ENCODE data around the gene C2orf72.
"Not testable (repeated sequence)": the region's sequence is repeated elsewhere in the genome, so short reads cannot be mapped to it uniquely, and the experiment has no call there.

C2orf72 gene

DNA sequence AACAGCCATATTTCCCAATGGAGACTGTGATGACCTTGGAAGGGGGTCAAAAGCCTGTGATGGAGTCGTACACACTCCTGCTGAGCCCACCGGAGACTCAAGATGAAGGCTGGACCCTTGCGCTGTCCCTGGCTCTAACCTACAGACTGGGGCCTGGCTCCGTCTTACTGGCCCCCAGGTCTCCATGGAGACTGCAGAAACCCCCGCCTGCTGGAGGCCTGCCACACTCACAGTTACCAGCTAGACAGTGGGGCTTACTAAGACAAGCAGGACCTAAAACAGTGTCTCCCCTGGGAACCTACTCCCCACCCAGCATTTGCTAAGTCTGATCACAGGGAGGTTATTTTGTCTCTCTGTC, 9.6 kb downstream of the C2orf72 start:
- no peak for DNase-seq (ENCODE audit: low read depth)

DNA sequence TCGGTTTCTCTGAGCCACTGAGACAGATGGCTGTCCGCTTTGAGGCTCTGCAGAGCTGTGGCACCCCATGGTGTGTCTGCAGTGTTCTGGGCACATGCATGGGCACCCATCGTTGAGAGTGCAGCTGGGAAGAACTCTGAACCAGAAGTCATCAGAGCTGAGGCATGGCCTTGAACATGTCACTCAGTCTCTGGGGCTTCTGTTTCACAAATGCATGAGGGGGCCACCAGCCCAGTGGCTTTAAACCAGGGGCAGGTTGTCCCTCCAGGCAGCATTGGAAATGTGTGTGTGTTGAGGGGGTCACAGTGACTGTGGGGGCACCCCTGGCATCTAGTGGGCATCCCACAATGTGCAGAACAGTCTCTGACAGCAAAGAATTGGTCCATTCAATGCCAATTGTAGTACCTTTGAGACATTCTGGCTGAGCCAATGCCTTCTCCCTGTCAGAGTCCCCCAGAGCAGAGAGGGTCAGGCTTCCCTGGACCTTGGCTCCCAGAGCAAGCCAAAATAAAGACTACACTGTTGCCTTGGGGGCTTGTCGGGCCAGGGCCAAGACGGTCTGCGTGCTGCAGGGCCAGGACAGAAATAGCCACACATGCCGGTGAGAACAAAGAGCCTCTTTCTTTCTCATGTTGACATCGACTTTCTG, 10.1 kb downstream of the C2orf72 start:
- no peak for DNase-seq (ENCODE audit: low read depth)

- no peak for DNase-seq (ENCODE audit: low read depth)
These were observed 10.9 kb downstream of the C2orf72 start for GRCh38 chr2:231047923-231048915.

GRCh38 chr2:231049286-231050017, 12.1 kb downstream of the C2orf72 start:
- no peak for DNase-seq (ENCODE audit: low read depth)

DNA sequence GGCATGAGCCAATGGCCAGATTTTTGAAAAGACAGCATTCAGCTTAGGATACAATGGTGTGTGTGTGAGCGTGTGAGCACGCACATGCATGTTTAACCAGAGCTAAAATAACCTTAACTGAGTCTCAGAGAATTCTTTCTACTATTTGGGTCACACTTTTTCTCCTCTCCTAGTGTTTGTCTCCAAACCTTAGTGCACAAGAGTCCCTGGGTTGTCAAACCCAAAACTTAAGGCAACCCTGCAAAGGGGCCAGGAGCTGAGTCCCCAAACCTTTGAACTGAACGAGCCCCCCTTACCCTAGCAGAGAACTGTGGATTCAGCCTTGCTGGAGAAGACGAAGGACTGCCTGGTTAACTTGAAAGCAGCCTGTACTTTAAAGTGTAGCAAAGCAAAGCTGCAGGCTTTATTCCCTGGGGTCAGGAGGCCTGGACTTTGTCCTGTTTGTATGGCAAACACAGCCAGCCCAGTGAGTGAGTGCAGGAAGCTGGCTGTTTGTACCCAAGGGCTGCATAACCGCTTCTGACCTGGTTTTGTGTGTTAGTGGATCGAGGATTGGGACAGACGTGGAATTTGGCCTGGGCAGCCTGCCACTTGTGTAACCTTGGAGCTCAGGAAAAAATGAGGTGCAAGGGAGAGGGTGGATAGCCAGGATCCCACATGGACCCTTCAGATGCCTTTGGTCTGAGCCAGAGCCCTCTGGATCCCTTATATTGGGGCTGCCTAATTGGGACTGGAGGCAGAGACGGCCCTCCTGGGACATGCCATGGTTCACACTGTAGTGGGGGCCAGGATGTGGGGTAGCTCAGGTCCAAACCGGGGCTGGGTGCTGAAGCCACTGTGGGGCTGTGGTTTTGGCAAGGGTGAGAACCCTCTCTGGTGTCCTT, 12.9 kb downstream of the C2orf72 start:
- no peak for DNase-seq (ENCODE audit: low read depth)

GRCh38 chr2:231051116-231051515, 13.8 kb downstream of the C2orf72 start:
- no peak for DNase-seq (ENCODE audit: low read depth)

DNA sequence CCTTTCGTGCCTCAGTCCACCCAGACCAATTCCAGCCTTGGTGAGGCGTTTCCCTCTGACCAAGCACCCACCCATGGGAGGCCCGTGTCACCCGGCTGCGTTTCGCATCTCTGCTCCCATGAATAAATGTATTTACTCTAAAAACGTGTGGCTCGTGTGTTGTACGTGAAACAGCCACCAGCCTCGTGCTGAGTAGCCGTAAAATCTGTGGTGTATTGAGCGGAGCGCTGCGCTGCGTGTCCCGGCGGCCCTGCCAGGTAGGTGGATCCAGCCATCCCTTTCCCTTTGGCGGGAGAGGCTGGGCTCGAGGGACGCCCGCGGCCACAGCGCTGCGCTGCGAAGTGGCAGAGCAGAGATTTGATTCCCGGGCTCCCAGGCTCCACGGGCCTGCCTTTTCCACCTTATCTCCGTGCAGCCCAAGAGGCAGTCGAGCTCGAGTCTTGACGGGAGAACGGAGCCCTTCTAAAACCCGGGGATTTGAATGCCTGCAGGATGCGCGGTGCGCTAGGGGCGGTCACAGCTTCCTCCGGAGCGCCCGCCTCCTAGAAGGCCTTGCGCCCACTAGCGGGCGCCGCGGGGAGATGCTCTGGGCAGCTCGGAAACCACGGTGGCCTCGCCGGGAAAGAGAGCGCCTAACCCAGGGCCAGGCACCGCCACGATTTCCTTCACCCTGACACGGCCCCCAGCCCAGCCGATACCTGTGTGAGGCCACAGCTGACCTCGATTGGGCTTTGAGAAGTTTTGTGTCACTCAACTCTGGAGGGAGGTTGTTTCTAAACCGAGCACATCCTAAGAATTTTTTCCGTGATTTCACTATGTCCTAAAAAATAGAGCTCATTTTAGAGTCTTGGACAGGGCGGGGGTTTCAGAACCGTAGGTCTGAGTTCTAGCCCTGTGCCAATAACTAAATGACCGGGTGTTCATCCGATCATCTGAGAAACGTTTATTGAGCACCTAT, 15.4 kb downstream of the C2orf72 start:
- DNase-seq (ENCODE audit: low read depth): peak; percentile 62

DNA sequence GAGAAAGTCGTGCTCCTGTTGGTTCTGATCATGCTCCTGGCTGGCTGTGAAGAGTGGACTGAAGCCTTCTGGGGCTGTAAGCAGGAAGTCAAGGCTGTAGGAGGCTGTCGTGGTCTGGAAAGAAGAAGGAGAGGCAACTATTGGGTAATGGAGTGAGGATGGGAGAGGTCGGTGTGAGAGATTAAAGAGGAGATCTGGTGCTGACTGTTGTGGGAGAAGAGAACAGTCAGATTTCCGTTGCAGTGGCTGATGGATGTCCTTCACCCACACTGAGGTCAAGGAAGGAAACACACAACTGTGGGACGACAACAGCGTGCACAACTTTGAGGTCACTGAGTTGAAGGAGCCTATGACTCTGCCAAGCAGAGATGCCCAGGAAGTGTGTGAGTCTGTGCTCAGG, 16.5 kb downstream of the C2orf72 start:
- DNase-seq (ENCODE audit: low read depth): no peak

DNA sequence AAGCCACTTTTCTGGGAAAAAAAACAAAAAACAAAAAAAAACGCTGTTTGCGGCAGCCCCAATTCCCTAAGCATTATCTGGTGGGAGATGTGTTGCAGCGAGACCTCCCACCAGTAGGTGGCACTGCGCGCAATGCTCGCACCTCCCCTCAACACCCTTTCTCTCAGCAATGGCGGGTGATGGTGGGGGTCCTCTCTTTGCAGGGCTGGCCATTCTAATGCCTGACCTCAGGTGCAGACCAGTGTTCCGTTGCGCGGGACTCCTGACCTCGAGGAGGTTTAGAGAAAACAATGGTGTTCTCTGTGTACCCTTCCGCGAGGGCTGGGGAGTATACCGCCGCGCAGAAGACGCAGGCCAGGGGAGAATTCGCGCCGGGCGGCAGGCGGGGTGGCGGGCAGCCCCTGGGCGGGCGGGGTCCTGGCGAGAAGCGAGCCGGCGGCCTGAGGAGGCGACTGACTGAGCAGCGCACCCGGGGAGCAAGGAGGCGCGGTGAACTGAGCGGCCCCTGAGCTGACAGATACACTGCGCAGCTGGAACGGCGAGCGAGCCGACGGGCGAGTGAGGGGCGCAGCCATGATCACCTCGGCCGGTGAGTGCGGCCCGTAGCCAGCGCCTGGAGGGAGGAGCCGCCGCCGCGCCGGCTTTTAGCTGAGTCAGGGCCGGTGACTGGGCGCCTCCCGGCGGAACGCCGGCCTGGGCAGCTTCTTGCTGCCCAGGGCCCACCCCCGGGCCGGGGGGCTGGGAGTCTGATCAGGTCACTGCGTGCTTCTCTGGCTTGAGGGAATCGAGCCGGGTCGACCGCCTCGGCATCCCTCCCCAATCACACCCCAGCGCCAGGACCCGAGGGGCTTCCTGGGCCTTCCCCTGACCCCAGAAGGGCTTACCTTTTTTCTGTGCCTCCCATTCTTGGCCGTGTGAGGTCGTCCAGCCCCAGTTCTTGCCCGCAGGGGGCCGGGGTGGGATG, 19.4 kb downstream of the C2orf72 start, which contains the start of gene PSMD1:
TSS of gene PSMD1 (plus strand) at position 415 of the 964 bp plus-strand sequence. CDS start at position 574, 159 bp downstream.
- DNase-seq (ENCODE audit: low read depth): peak; percentile 89

GRCh38 chr2:231057590-231057989, 20.3 kb downstream of the C2orf72 start:
- no peak for DNase-seq (ENCODE audit: low read depth)

DNA sequence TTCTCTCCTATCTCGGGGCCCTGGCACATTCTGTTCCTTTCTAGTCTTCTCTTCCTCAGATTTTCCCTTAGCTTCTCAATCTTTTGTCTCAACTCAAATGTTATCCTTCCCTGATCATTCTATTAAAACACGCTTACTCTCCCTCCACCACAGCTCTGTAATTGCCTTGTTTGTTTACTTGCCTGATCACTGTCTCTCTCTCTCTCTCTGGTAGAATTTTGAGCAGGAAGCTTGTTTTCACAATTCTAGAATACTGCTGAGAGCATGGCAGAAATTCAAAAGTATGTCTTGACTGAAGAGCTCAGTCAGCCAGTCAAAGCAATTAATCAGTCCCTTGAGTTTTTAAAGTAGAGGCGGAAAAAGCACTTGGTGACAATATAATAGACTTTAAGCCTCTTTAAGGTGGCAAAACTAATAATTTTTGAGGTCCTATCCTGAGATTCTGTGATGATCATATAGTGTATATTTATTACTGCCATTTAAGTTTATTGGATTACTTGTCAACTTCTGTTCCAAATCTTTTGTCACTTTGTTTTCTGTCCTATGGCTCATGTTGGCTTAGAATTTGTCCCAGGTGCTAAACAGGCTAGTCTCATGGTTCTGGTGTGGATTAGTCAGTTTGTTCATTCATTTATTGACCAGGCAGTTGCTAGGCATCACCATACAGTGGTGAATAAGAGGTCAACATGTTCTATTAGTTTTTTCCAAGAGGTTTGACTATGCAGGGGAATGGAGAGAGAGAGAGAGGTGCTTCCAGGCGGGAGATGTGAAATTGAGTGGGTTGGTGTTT, 21.6 kb downstream of the C2orf72 start:
- DNase-seq (ENCODE audit: low read depth): no peak

DNA sequence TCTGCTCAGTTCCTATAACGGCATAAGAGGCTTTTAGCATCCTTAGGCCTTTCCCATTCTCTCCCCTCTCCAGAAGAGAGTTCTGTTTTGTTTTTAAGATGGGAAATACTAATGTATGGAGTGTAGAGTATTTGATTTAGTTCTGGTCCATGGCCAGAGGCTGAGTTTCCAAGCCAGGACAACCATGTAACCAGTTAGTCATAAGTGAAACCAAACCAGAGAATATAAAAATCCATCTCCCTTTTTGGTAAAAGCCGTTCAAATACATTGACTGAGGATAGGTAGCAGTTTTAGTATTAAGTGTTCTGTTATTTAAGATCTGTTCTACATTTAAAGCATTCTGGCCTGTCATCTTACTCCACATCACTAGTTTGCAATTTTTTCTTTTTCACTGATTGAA, 22.4 kb downstream of the C2orf72 start:
- no peak for DNase-seq (ENCODE audit: low read depth)

GRCh38 chr2:231062776-231063175, 25.5 kb downstream of the C2orf72 start:
- DNase-seq (ENCODE audit: low read depth): no peak

- no peak for DNase-seq (ENCODE audit: low read depth)
These were observed 26.0 kb downstream of the C2orf72 start for GRCh38 chr2:231063347-231063746.

GRCh38 chr2:231065966-231066365, 28.6 kb downstream of the C2orf72 start:
- DNase-seq (ENCODE audit: low read depth): no peak

DNA sequence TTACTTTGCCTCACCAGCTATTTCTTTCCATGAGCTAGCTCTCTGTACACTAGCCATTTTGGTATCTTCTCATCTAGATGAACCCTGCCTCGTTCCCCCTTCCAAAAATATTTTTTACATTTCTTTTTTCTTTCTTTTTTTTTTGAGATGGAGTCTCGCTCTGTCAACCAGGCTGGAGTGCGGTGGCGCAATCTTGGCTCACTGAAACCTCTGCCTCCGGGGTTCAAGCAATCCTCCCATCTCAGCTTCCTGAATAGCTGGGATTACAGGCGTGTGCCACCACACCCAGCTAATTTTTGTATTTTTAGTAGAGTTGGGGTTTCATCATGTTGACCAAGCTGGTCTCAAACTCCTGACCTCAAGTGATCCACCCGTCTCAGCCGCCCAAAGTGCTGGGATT, 30.2 kb downstream of the C2orf72 start:
- not testable (repeated sequence) for DNase-seq (ENCODE audit: low read depth)

DNA sequence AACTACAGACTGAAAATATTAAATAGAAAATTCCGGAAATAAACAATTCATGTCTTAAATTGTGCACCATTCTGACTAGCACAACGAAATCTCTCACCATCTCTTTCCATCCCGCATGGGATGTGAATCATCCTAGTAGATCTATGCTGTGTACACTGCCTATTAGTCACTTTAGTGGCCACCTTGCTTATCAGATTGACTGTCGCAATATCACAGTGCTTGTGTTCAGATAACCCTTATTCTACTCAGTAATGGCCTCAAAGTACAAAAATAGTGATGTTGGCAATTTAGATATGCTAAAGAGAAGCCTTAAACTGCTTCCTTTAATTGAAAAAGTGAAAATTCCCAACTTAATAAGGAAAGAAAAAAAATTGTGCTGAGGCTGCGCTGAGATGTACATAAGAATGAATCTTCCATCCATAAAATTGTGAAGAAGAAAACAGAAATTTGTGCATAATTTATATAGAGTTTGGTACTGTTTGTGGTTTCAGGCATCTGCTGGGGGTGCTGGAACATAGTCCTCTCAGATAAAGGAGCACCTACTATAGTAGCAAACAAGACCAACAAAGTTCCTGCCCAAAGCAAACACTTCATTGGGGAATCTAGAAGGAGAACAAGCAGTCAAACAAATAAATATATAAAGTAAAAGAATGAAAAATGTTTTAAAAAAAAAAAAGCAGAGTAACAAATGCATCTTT, 31.4 kb downstream of the C2orf72 start:
- no peak for DNase-seq (ENCODE audit: low read depth)
